ENCODE results near the gene GCAT. TPM values are rescaled to one million over a fixed set of nuclear protein-coding genes. Genes with fewer than 3 reads are reported as not detected.

Gene GCAT
- 29.5 and 48.7 TPM in 2 replicates for total RNA-seq

DNA sequence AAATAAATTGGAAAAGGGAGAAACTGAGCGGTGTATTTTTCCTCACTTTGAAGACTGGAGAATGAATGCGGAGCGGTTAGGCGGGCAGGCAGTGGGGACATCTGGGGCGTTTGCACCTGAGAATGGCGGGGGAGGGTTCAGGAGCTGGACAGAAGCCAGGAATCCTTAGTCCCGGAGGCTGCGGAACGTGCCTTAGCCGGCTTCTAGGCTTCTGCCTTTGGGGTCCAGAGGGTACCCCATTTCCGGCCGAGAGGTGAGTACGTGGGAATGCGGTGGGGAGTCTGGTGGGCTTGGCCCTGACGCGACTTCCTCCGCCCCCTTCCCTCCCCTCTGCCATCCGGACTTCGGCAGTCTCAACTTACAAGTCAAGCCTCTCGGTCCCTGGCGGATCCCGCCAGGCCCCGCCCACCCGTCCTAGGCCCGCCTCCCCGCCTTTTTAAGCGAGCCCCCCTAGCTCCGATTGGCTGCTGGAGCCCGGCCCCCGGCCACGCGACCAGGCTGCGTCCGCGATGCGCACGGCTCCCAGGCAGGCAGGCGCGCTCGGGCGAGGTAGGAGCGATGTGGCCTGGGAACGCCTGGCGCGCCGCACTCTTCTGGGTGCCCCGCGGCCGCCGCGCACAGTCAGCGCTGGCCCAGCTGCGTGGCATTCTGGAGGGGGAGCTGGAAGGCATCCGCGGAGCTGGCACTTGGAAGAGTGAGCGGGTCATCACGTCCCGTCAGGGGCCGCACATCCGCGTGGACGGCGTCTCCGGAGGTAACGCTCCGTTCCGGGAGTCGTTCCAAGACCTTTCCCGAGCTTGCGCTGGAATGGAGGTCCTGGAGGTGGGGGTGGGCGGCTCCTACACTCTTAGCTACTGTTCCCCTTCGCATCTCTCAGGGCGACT lies at the start of gene GCAT:
GCAT (plus strand) TSS at position 525 of the 884 bp plus-strand sequence; CDS start at position 559, 34 bp downstream.

DNA sequence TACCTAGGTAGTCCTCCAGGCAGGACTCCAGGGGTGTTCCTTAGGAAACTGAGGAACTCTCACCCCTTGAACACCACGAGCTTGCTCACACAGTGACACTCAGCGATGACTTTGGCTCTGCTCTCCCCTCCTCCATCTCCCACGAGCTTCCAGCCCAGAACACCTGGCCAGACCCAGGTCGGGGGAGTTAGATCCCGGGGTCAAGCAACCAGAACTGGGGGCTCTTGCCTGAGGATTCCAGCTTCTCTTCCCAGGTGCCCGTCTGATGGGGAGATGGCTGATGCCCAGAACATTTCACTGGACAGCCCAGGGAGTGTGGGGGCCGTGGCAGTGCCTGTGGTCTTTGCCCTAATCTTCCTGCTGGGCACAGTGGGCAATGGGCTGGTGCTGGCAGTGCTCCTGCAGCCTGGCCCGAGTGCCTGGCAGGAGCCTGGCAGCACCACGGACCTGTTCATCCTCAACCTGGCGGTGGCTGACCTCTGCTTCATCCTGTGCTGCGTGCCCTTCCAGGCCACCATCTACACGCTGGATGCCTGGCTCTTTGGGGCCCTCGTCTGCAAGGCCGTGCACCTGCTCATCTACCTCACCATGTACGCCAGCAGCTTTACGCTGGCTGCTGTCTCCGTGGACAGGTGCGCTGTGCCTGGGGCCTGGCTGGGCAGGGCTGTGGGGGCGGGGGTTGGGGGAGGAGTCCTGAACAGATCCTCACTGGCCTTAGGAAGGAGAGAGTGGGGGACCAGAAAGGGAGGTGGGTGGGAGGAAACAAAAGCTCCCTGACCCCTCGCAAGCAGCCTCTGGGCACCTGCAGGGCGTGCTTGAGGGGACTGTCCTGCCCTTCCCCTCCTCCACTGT lies 15.6 kb downstream of the GCAT start, which contains the start of gene GALR3:
GALR3 (plus strand) TSS at position 249 of the 852 bp plus-strand sequence; CDS start at position 274, 25 bp downstream.

DNA sequence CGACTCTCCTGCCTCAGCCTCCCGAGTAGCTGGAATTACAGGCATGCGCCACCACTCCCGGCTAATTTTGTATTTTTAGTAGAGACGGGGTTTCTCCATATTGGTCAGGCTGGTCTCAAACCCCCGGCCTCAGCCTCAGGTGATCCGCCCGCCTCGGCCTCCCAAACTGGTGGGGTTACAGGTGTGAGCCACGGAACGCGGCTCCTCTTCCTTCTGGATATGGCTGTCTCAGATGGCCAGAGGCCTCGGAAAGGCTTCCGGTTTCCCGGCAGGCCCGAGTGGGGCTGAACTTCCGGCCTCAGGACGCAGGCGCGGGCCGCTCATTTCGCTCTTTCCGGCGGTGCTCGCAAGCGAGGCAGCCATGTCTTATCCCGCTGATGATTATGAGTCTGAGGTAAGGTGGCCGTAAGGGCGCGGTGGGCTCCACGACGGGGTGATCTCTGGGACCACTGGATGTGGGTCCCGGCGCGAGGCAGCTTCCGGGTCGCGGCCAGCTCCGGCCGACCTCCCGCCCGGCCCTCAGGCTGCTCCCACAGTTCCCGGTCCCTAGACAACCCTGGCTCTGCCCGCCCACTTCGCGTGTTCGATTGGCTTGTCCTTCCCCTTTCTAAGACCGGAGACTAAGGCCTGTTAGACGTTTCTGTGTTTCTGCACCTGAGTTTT lies 41.5 kb downstream of the GCAT start, which contains the start of gene EIF3L:
EIF3L (plus strand) TSS at position 331 of the 663 bp plus-strand sequence; CDS start at position 362, 31 bp downstream.

Other genes starting within 250 kb of the GCAT start
- gene CDC42EP1, start 247.5 kb upstream of the GCAT start, total RNA-seq: 18.1 and 29.2 TPM in 2 replicates
- not detected in 2 replicates for gene LGALS2, start 227.8 kb upstream of the GCAT start, total RNA-seq
- 41.9 and 70.4 TPM in 2 replicates for gene GGA1, start 199.1 kb upstream of the GCAT start, total RNA-seq
- 46.5 and 47.5 TPM in 2 replicates for gene SH3BP1, start 168.3 kb upstream of the GCAT start, total RNA-seq
- gene PDXP, start 149.2 kb upstream of the GCAT start, total RNA-seq: 13.7 and 15.0 TPM in 2 replicates
- gene LGALS1, start 132.3 kb upstream of the GCAT start, total RNA-seq: 2,277 and 6,043 TPM in 2 replicates
- 10.7 and 18.0 TPM in 2 replicates for gene NOL12, start 121.6 kb upstream of the GCAT start, total RNA-seq
- 160 and 222 TPM in 2 replicates for gene TRIOBP, start 110.9 kb upstream of the GCAT start, total RNA-seq
- not detected in 2 replicates for gene GALR3, start 15.4 kb downstream of the GCAT start, total RNA-seq
- gene ANKRD54, start 36.4 kb downstream of the GCAT start, total RNA-seq: 24.8 and 25.2 TPM in 2 replicates
- 295 and 311 TPM in 2 replicates for gene EIF3L, start 41.5 kb downstream of the GCAT start, total RNA-seq
- 23.2 and 51.8 TPM in 2 replicates for gene MICALL1, start 98.4 kb downstream of the GCAT start, total RNA-seq
- gene C22orf23, start 145.7 kb downstream of the GCAT start, total RNA-seq: 0.59 TPM in 1 of 2 replicates, not detected in the other
- gene POLR2F, start 145.8 kb downstream of the GCAT start, total RNA-seq: 26.1 and 39.7 TPM in 2 replicates
- gene SOX10, start 176.6 kb downstream of the GCAT start, total RNA-seq: not detected in 2 replicates
- gene PICK1, start 249.5 kb downstream of the GCAT start, total RNA-seq: 9.8 and 17.2 TPM in 2 replicates